Thymus (tissue), 11 donors: Measurements from ENCODE around the gene UBE2O. TPM values are rescaled to one million over a fixed set of nuclear protein-coding genes. Genes with fewer than 3 reads are reported as not detected.

Experiments
- DNase-seq, 9 donors: peaks; one replicate each; pipeline ENCODE4 v3.0.0-alpha.2; 2013; ENCODE audit warnings: low spot score in 9 of 9, low read depth in 6 of 9, missing footprints in 1 of 9
- H3K27ac ChIP-seq, 2 donors: one replicate each; pipeline ENCODE4 v1.5.1; 2013; ENCODE audit warnings: control low read depth in 1 of 2, low read depth in 1 of 2, low read length in 1 of 2, mild to moderate bottlenecking in 1 of 2, moderate library complexity in 1 of 2
- H3K27me3 ChIP-seq, 2 donors: one replicate each; pipeline ENCODE4 v1.5.1; 2013; ENCODE audit warnings: low read length in 1 of 2; ENCODE audit not compliant: control insufficient read depth in 2 of 2, insufficient read depth in 1 of 2
- H3K36me3 ChIP-seq, 2 donors: one replicate each; pipeline ENCODE4 v1.5.1; 2013; ENCODE audit warnings: low read length in 1 of 2, mild to moderate bottlenecking in 1 of 2, moderate library complexity in 1 of 2; ENCODE audit not compliant: control insufficient read depth in 2 of 2, insufficient read depth in 2 of 2
- H3K4me1 ChIP-seq, 2 donors: one replicate each; pipeline ENCODE4 v1.5.1; 2013; ENCODE audit warnings: low read length in 2 of 2; ENCODE audit not compliant: control insufficient read depth in 2 of 2, insufficient read depth in 2 of 2
- H3K4me3 ChIP-seq, 2 donors: one replicate each; pipeline ENCODE4 v1.5.1; 2013; ENCODE audit warnings: low read length in 2 of 2, control low read depth in 1 of 2, mild to moderate bottlenecking in 1 of 2
- H3K9me3 ChIP-seq, 2 donors: one replicate each; pipeline ENCODE4 v1.5.1; 2013; ENCODE audit warnings: low read length in 1 of 2, mild to moderate bottlenecking in 1 of 2; ENCODE audit not compliant: control insufficient read depth in 2 of 2, insufficient read depth in 1 of 2
- WGBS: extraction: QIAGEN DNeasy Blood & Tissue Kit; methylation state at CpG from one replicate; pipeline ENCODE4 v1.1.7; 2013; 5-methylcytosine and 5-hydroxymethylcytosine counted together
- polyA plus RNA-seq: library from polyadenylated mRNA; stranded (reverse); fragments of 200-250 nt; gene quantifications from one replicate; pipeline ENCODE4 v1.2.3, GENCODE V29; 2013
- total RNA-seq: library from RNA; stranded (reverse); fragments of 120-200 nt; gene quantifications from one replicate; pipeline ENCODE4 v1.2.4, GENCODE V29; 2013
- donor health status: healthy.

Gene UBE2O
- total and polyA plus RNA-seq, 2 donors: 8.8 to 11.1 TPM

DNA sequence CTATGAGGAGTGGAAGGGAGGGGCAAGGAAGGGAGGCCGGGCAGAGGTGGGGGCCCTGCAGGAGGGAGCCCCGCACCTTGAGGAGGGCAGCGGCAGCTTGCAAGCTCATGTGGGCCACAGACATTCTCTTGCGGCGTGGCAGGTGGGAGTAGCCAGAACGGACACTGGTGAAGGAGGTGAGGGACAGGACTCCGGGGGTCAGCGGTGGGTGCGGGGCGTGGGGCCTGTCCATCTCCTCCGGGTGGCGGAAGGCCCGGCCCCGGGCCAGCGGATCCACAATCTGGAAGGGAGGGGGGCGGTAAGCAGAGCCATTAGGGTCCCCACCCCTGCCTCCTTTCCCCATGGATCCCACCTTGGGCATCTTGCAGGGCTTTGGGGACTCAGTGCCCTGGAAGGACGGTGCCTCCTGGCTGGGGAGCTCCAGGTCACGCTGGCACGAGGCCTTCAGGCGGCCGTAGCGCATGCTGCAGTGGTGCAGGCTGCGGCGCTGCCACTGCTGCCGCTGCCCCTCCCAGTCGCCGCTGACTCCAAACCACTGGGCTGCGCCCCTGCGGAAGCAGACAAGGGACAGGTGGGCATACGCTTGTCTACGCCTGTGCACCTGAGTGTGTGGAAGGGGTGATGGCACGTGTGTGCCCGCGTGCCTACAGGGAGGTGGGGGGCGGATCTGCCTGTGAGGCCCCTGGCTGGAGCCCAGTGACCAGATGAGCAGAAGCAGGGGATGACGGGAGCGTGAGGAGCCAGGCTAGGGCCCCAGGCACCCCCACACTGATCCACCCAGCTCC lies 26.0 kb upstream of the UBE2O start:
- H3K27ac ChIP-seq: no peak overlapping the region
- H3K4me1 ChIP-seq: peaks cover 7 to 15% of the 10 kb centered on the region in 2 donors
- no peak for DNase-seq
- H3K27me3 ChIP-seq: no peaks in the 10 kb centered on the region
- peaks cover 0 to 2% of the 10 kb centered on the region in 2 donors for H3K36me3 ChIP-seq
- no peak overlapping the region for H3K4me3 ChIP-seq
- H3K9me3 ChIP-seq: peaks cover 0 to 3% of the 10 kb centered on the region in 2 donors
- 95% methylated on average over 37 of the region's 37 CpGs for WGBS

DNA sequence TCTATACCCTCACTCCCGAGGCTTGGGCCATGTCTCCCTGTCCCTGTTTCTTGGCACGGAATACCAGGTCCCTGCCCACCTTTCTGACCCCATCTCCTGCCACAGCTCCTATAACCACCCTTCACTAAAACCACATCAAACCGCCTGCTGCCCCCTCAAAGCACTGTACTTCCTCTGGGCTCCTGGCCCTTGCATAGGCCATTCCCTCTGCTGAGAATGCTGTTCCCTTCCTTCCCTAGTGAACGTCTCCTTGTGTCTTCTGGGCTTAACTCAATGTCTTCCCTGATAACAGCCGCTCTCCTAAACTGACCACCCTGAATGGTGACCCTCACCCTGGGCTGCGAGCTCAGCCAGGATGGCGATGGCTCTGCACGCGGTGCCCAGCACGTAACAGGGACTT lies 25.1 kb upstream of the UBE2O start:
- Histone ChIP-seq H3K4me3 (no peak overlapping the region), H3K36me3 (peaks cover 0 to 2% of the 10 kb centered on the region in 2 donors), H3K27ac (no peak overlapping the region), H3K9me3 (peaks cover 0 to 3% of the 10 kb centered on the region in 2 donors), H3K27me3 (no peaks in the 10 kb centered on the region), H3K4me1 (peaks cover 7 to 15% of the 10 kb centered on the region in 2 donors)
- 96% methylated on average over 10 of the region's 10 CpGs for WGBS
- no peak for DNase-seq

DNA sequence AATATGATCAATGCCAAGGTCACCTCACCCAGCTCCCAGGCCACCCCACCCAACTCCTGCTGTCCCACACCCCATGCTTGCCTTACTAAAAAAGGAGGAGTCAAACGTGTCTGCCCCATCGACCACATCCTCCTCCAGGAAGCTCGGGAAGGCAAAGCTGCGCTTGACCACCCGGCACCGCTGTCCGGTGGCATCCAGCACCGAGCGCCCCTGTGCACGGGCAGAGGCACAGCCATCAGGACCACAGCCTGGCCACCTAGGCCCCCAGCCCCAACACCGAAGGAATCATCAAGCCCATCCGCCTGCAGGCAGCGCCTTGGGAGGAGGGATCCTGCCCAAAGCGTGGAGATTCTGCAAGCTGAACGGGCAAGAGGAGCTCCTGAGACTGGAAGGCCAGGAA lies 24.6 kb upstream of the UBE2O start:
- WGBS: 95% methylated on average over 15 of the region's 15 CpGs
- Histone ChIP-seq H3K4me1 (peaks cover 7 to 15% of the 10 kb centered on the region in 2 donors), H3K36me3 (peaks cover 0 to 2% of the 10 kb centered on the region in 2 donors), H3K4me3 (no peak overlapping the region), H3K9me3 (peaks cover 0 to 3% of the 10 kb centered on the region in 2 donors), H3K27me3 (no peaks in the 10 kb centered on the region), H3K27ac (no peak overlapping the region)
- DNase-seq: no peak

DNA sequence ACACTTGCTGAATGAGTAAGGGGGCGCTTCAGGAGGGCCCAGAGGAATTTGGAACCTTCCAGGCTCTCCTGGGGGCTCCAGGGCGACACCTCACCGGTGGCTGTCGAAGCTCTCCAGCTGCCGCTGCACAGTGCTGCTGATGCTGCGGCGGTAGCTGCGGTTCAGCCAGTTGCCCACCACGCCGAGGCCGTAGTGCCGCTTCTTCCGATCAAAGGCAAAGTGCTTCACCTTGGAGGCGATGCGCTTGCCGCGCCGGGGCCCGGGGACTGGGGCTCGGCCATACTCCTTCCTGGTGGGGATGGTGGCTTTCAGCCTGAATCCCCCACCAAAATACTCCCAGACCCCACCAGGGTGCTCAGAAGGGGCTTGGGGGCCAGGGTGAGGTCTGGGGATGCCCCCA lies 23.8 kb upstream of the UBE2O start:
- Histone ChIP-seq H3K9me3 (peaks cover 0 to 3% of the 10 kb centered on the region in 2 donors), H3K27ac (no peak overlapping the region), H3K4me1 (peaks cover 7 to 15% of the 10 kb centered on the region in 2 donors), H3K27me3 (no peaks in the 10 kb centered on the region), H3K4me3 (no peak overlapping the region), H3K36me3 (peaks cover 0 to 2% of the 10 kb centered on the region in 2 donors)
- WGBS: 98% methylated on average over 20 of the region's 20 CpGs
- no peak for DNase-seq

DNA sequence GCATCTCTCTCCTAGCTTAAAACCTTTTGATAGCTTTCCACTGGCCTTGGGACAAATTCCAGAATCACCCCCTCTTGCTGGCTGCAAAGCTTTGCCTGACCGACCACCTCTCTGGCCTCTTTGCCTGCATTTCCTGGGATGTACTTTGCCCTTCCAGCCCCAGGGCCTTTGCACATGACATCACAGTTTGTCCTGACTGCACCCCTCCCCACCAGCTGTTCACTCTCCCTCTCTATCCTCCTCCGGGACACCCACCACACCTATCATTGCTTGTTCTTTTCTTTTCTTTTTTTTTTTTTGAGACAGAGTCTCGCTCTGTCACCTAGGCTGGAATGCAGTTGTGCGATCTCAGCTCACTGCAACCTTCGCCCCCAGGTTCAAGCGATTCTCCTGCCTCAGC lies 22.4 kb upstream of the UBE2O start:
- WGBS: 99% methylated on average over 6 of the region's 6 CpGs
- no peak overlapping the region for H3K4me3 ChIP-seq
- peaks cover 0 to 3% of the 10 kb centered on the region in 2 donors for H3K9me3 ChIP-seq
- H3K4me1 ChIP-seq: peaks cover 0 to 2% of the 10 kb centered on the region in 2 donors
- H3K27me3 ChIP-seq: no peaks in the 10 kb centered on the region
- DNase-seq: no peak
- H3K27ac ChIP-seq: no peak overlapping the region
- H3K36me3 ChIP-seq: peaks cover 0 to 2% of the 10 kb centered on the region in 2 donors

DNA sequence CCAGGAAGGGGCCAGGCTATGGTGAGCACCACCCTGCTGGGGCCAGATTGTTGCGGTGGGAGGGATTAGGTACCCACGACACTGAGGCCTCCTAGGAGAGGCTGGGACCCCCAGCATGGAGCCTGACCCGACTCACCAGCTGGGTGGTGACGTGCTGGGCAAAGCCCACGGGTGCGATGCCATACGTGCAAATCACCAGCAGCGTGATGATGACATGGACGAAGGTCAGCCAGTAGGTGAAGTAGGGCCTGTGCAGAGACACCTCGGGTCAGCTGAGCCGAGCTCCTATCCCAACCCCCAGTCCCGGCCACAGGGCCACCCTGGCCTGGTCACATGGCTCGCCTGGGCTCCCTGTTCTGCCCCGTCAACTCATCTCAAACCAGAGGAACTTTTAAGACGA lies 21.9 kb upstream of the UBE2O start:
- no peak for DNase-seq
- Histone ChIP-seq H3K27me3 (no peaks in the 10 kb centered on the region), H3K4me3 (no peak overlapping the region), H3K27ac (no peak overlapping the region), H3K9me3 (peaks cover 0 to 3% of the 10 kb centered on the region in 2 donors), H3K36me3 (peaks cover 0 to 2% of the 10 kb centered on the region in 2 donors), H3K4me1 (no peaks in the 10 kb centered on the region)
- WGBS: 98% methylated on average over 15 of the region's 15 CpGs

DNA sequence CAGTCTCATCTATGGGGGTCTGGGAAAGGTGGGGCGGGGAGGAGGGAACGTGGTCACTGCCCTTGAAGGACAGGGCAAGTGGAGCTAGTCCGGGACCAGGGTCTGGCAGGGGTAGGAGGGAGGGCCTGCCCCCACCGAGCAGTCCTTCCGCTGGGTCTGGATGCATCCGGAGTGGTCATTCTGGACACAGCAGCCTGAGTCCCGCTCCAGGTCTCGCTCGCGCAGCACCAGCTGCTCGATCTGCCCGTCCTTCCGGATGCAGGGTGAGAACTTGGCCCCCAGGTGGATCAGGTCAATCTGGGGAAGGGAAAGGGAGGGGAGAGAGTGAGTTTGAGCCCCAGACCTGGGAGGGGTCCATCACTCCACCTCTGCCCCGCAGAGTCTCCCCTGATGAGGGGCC lies 21.3 kb upstream of the UBE2O start:
- Histone ChIP-seq H3K4me3 (no peak overlapping the region), H3K27ac (no peak overlapping the region), H3K36me3 (peaks cover 0 to 2% of the 10 kb centered on the region in 2 donors), H3K27me3 (no peaks in the 10 kb centered on the region), H3K9me3 (peaks cover 0 to 3% of the 10 kb centered on the region in 2 donors), H3K4me1 (no peaks in the 10 kb centered on the region)
- no peak for DNase-seq
- WGBS: 97% methylated on average over 14 of the region's 14 CpGs

DNA sequence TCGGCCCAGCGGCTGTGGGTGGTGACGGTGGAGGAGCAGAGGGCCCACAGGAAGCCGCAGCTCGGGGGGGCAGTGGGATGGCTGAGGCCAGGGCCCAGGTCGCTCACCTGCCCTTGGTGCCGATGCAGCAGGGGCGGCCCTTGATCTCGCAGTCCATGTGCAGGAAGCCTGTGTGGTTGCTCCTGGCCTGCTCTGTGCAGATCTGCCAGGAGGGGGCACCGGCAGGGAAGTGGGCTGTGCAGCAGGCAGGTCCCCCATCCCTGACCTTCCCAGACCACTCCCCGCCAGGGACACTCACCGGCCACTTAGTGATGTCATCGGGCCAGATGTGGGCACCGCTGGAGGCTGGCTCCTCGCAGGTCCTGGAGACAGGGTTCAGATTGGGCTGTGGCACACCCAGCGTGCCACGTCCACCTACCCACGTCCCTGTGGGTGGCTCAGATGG lies 20.6 kb upstream of the UBE2O start:
- DNase-seq: no peak
- Histone ChIP-seq H3K27ac (no peak overlapping the region), H3K4me1 (no peaks in the 10 kb centered on the region), H3K27me3 (no peaks in the 10 kb centered on the region), H3K9me3 (peaks cover 0 to 3% of the 10 kb centered on the region in 2 donors), H3K4me3 (no peak overlapping the region), H3K36me3 (peaks cover 0 to 2% of the 10 kb centered on the region in 2 donors)
- 93% methylated on average over 18 of the region's 18 CpGs for WGBS

DNA sequence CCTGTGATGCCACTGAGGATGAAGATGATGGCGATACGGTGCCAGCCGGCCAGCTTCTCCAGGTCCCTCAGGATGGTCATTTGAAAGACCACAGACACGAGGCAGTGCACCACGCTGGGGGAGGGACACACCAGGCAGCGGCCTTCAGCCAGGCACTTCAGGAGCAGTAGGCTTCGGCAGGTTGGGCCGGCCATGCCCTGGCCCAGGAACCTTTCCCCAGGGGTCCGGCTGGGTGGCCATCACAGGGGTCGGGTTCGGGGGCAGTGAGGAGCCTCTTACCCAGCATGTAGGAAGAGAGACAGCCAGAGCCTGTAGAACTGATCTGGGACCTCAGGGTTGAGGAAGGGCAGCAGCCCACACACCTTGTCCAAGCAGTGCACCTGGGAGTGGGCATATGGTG lies 19.8 kb upstream of the UBE2O start:
- Histone ChIP-seq H3K4me1 (no peaks in the 10 kb centered on the region), H3K36me3 (no peaks in the 10 kb centered on the region), H3K9me3 (peaks cover 0 to 3% of the 10 kb centered on the region in 2 donors), H3K4me3 (no peak overlapping the region), H3K27ac (no peak overlapping the region), H3K27me3 (no peaks in the 10 kb centered on the region)
- 99% methylated on average over 11 of the region's 11 CpGs for WGBS
- DNase-seq: no peak
